GM19324 (cell line): ENCODE measurements around the gene KRTAP9-6.
"Not testable (repeated sequence)": the region's sequence is repeated elsewhere in the genome, so short reads cannot be mapped to it uniquely, and the experiment has no call there.

Experiments
- ATAC-seq: cut with Tn5 transposase; IDR thresholded peaks from one replicate; pipeline ENCODE4 v1.9.1; 2021; ENCODE audit warnings: mild to moderate bottlenecking, moderate library complexity; ENCODE audit not compliant: unreplicated experiment, low FRiP score

Gene KRTAP9-6

GRCh38 chr17:41267711-41268110 is 2.5 kb downstream of the KRTAP9-6 start:
- ATAC-seq: no peak

GRCh38 chr17:41271323-41271722 is 6.1 kb downstream of the KRTAP9-6 start:
- not testable (repeated sequence) for ATAC-seq

- no peak for ATAC-seq
Measured at GRCh38 chr17:41271858-41272257, 6.7 kb downstream of the KRTAP9-6 start.

- not testable (repeated sequence) for ATAC-seq
Measured at GRCh38 chr17:41275648-41276190, 10.5 kb downstream of the KRTAP9-6 start, which contains the start of gene KRTAP9-7. TSS of gene KRTAP9-7 (plus strand) at chr17:41275698. CDS start at chr17:41275698, 0 bp downstream.

GRCh38 chr17:41278176-41278955 is 13.2 kb downstream of the KRTAP9-6 start:
- no peak for ATAC-seq

GRCh38 chr17:41284043-41284442 is 18.9 kb downstream of the KRTAP9-6 start:
- ATAC-seq: no peak

- no peak for ATAC-seq
Measured at GRCh38 chr17:41284546-41284945, 19.4 kb downstream of the KRTAP9-6 start.

- no peak for ATAC-seq
Measured at GRCh38 chr17:41287050-41287449, 21.9 kb downstream of the KRTAP9-6 start.

GRCh38 chr17:41294016-41294415 is 28.8 kb downstream of the KRTAP9-6 start:
- no peak for ATAC-seq

- ATAC-seq: no peak
Measured at GRCh38 chr17:41296846-41297245, 31.7 kb downstream of the KRTAP9-6 start.

GRCh38 chr17:41298458-41299135 is 33.4 kb downstream of the KRTAP9-6 start:
- no peak for ATAC-seq

- no peak for ATAC-seq
Measured at GRCh38 chr17:41301204-41301790, 36.1 kb downstream of the KRTAP9-6 start.

GRCh38 chr17:41301916-41302901 is 37.0 kb downstream of the KRTAP9-6 start, which contains the start of gene KRTAP29-1:
TSS of gene KRTAP29-1 (minus strand) at chr17:41302851. CDS start at chr17:41302851, 0 bp downstream.
- no peak for ATAC-seq

GRCh38 chr17:41302981-41303380 is 37.8 kb downstream of the KRTAP9-6 start:
- no peak for ATAC-seq

GRCh38 chr17:41304091-41304490 is 38.9 kb downstream of the KRTAP9-6 start:
- no peak for ATAC-seq

- ATAC-seq: no peak
Measured at GRCh38 chr17:41307647-41308046, 42.5 kb downstream of the KRTAP9-6 start.

GRCh38 chr17:41308251-41308917 is 43.2 kb downstream of the KRTAP9-6 start:
- ATAC-seq: no peak

GRCh38 chr17:41308918-41309359 is 43.8 kb downstream of the KRTAP9-6 start, which contains the start of gene KRTAP16-1:
TSS of gene KRTAP16-1 (minus strand) at chr17:41309309. CDS start at chr17:41309253, 56 bp downstream.
- ATAC-seq: no peak

- ATAC-seq: no peak
Measured at GRCh38 chr17:41311111-41311510, 45.9 kb downstream of the KRTAP9-6 start.
